Smooth muscle cell (in vitro differentiated cells): Measurements from ENCODE around the gene MEF2D. TPM values are rescaled to one million over a fixed set of nuclear protein-coding genes. Genes with fewer than 3 reads are reported as not detected.

Source experiments
- DNase-seq: peaks from one replicate; lab custom pipeline; 2025; ENCODE audit not compliant: unreplicated experiment; lab: John Stamatoyannopoulos, UW
- H2AFZ ChIP-seq: fragments of 200-600 bp; sonication (generic); 2 replicates; pipeline ENCODE4 v1.6.0; 2016; ENCODE audit warnings: antibody characterized with exemption, low read depth, mild to moderate bottlenecking
- H3F3A ChIP-seq: fragments of 200-600 bp; sonication (generic); 2 replicates; pipeline ENCODE4 v1.6.0; 2017; ENCODE audit warnings: antibody characterized with exemption, low read depth
- H3K27ac ChIP-seq: fragments of 200-600 bp; sonication (generic); 2 replicates; pipeline ENCODE4 v1.5.1; 2016; ENCODE audit warnings: low read depth, mild to moderate bottlenecking
- H3K27me3 ChIP-seq: fragments of 200-600 bp; sonication (generic); 2 replicates; pipeline ENCODE4 v1.6.1; 2016; ENCODE audit warnings: low read depth, mild to moderate bottlenecking
- H3K36me3 ChIP-seq: fragments of 200-600 bp; sonication (generic); 2 replicates; pipeline ENCODE4 v1.5.1; 2016; ENCODE audit warnings: low read depth
- H3K4me1 ChIP-seq: fragments of 200-600 bp; sonication (generic); 2 replicates; pipeline ENCODE4 v1.5.1; 2016; ENCODE audit warnings: low read depth
- H3K4me2 ChIP-seq: fragments of 200-600 bp; sonication (generic); 2 replicates; pipeline ENCODE4 v1.6.0; 2016; ENCODE audit warnings: mild to moderate bottlenecking
- H3K4me3 ChIP-seq: fragments of 200-600 bp; sonication (generic); 2 replicates; pipeline ENCODE4 v1.5.1; 2016; ENCODE audit warnings: mild to moderate bottlenecking
- H3K79me2 ChIP-seq: fragments of 200-600 bp; sonication (generic); 2 replicates; pipeline ENCODE4 v1.6.0; 2016; ENCODE audit warnings: low read depth, mild to moderate bottlenecking
- H3K9ac ChIP-seq: fragments of 200-600 bp; sonication (generic); 2 replicates; pipeline ENCODE4 v1.6.0; 2016; ENCODE audit warnings: low read depth
- H3K9me3 ChIP-seq: fragments of 200-600 bp; sonication (generic); replicated peaks from 2 replicates; pipeline ENCODE4 v1.5.1; 2016; ENCODE audit warnings: low read depth
- H4K20me1 ChIP-seq: fragments of 200-600 bp; sonication (generic); 2 replicates; pipeline ENCODE4 v1.6.0; 2016; ENCODE audit warnings: low read depth
- WGBS: methylation state at CpG from one replicate; pipeline ENCODE4 v1.1.7; 2016; ENCODE audit warnings: low lambda C conversion rate; 5-methylcytosine and 5-hydroxymethylcytosine counted together
- polyA plus RNA-seq: library from polyadenylated mRNA; unstranded; fragments of >200 nt; fragmentation: Nextera tagmentation; extraction: Ambion mirVana; gene quantifications from 2 replicates; pipeline ENCODE4 v1.2.1, GENCODE V29; 2016
- total RNA-seq: library from RNA; depleted of rRNA; stranded (reverse); fragments of >200 nt; gene quantifications from 2 replicates; pipeline ENCODE4 v1.2.3, GENCODE V29; 2014
- TF ChIP-seq, protein P1 (sequence below): fragments of 200-600 bp; sonication (generic); IDR thresholded peaks from 2 replicates; pipeline ENCODE4 v1.5.1; 2017; ENCODE audit warnings: borderline replicate concordance, mild to moderate bottlenecking, antibody characterized with exemption; ENCODE audit not compliant: insufficient read depth, poor library complexity, severe bottlenecking

The MEF2D gene
- total and polyA plus RNA-seq, 2 experiments from 2014 or later, result 23.2 to 45.6 TPM

DNA sequence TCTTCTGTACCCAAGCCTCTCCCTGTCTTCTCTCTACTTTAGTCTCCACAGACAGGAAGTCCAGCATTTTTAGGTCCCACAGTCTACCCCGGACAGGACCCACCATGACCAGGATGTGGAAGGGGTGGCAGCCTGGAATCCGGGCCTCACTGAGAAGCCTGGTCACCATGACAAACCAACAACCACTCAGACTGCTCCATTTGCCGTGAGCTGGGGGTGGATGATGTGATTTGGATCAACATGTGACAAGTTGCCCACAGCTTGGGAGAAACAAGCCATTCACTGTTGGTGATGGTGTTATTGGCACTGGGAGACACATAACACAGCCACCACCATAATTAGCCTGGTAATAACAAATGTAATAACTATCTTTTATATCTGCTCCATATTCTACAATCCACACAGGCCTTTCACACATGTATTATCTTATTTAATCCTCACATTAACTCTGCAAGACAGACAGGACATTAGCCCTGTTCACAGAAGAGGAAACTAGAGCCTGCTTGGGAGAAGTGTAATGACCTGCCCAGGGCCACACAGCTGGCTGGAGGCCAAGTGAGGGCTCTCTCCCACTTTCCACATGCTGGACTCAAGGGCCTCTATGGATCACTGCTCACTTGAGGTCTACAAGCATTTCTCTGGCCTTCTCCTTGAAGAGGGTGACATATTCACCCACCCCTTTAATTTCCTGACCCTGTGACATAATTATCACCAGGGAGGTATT lies 22.9 kb downstream of the MEF2D start:
- H3K27ac ChIP-seq, result peak overlapping the region; percentile 63
- peaks cover 99% of the 10 kb centered on the region for H4K20me1 ChIP-seq

DNA sequence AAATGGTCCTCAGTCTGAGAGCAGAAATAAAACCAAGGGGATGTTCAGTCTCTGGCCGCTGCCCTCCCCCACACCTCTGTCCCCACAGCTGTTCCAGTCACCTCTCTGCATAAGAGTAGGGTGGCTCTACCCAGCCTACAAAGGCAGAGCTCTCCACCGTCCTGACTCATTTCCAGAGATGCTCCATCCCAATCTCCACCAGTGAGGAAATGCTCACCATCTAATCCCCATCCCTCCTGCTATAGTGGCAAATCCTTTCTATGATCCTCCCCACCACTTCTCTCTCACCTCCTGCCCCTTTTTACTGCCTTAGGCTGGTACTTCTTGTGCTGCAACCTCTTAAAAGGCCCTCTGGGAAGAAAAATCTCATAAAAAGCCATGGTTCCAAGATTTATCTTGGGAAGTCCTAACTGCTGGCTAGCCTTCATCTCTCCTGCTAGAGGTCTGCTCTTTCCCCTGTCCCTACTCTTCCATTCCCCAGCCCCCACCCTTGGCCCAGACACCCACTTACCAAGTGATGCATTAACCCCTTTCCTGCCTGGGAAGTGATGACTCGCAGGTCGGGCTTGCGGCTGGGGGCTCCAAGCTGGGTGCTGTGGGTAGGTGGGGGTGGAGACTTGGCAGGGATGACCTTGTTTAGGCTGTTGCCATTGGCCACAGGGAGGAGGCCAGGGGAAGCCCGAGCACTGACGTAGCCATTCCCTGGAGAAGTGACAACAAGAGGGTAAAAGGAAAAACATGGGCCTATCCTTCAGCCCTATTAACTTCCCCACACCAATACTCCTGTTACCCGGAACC lies 23.9 kb downstream of the MEF2D start:
- Histone ChIP-seq H3K27me3 (no peaks in the 10 kb centered on the region), H4K20me1 (peaks cover 99% of the 10 kb centered on the region), H3K4me1 (no peaks in the 10 kb centered on the region), H2AFZ (no peak overlapping the region), H3K9ac (no peak overlapping the region), H3K9me3 (no peaks in the 10 kb centered on the region), H3K27ac (peak overlapping the region; percentile 63), H3F3A (no peaks in the 10 kb centered on the region), H3K79me2 (no peaks in the 10 kb centered on the region), H3K36me3 (peaks cover 13% of the 10 kb centered on the region), H3K4me2 (no peak overlapping the region), H3K4me3 (no peak overlapping the region)
- TF ChIP-seq, protein P1, sequence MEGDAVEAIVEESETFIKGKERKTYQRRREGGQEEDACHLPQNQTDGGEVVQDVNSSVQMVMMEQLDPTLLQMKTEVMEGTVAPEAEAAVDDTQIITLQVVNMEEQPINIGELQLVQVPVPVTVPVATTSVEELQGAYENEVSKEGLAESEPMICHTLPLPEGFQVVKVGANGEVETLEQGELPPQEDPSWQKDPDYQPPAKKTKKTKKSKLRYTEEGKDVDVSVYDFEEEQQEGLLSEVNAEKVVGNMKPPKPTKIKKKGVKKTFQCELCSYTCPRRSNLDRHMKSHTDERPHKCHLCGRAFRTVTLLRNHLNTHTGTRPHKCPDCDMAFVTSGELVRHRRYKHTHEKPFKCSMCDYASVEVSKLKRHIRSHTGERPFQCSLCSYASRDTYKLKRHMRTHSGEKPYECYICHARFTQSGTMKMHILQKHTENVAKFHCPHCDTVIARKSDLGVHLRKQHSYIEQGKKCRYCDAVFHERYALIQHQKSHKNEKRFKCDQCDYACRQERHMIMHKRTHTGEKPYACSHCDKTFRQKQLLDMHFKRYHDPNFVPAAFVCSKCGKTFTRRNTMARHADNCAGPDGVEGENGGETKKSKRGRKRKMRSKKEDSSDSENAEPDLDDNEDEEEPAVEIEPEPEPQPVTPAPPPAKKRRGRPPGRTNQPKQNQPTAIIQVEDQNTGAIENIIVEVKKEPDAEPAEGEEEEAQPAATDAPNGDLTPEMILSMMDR, result no peak
- 40% methylated on average over 8 of the region's 8 CpGs for WGBS
- DNase-seq, result no peak

More for the DNA sequence above, 22.9 kb downstream of the MEF2D start:
- WGBS, result 90% methylated on average over 3 of the region's 3 CpGs
- Histone ChIP-seq H3K9ac (no peak overlapping the region), H3K27me3 (no peaks in the 10 kb centered on the region), H3K9me3 (no peaks in the 10 kb centered on the region), H3K4me2 (no peak overlapping the region), H3K4me1 (no peaks in the 10 kb centered on the region), H3K36me3 (peaks cover 13% of the 10 kb centered on the region), H3K4me3 (no peak overlapping the region), H3F3A (no peaks in the 10 kb centered on the region), H3K79me2 (no peaks in the 10 kb centered on the region), H2AFZ (no peak overlapping the region)
- TF ChIP-seq, protein P1, result no peak
- no peak for DNase-seq

DNA sequence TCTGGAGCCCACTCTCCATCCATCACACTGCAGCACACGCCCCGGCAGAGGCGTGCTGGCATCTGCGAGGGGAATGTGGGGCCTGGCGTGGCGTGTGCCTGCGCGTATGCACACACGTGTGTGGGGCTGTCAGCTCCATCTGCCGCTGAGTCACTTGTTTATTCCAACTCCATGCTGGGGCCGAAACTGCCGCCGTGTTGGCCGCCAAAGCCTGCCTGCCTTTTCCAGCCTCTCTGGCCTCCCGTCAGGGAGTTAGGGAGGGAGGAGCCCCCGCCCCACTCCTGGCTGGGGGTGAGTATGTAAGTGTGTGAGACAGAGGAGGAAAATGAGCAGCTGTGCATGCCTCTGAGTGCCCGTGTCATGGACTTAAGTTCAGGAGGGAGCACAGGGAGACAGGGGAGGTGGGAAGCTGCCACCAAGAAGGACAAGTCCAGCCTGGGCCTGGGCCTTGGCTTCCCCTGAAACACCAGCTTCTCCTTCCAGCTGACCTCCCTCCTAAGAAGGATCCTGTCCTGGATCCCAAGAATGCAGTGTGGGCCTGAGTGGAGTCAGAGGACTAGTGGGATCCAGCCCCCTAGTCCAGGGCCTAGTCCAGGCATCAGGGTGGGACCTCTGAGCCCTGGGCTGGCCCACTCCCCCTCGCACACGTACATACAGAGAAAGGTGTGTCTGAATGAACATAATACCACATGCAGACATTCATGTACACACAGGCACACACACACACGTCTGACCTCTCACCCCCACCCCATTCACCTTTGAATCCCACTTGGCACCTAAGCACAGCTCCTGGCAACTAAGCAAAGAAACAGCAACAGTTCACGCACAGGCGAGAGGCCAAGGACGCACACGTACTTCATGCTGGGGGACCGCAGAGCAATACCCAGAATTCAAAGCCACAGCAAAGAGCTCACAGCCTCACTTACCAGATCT lies 24.7 kb downstream of the MEF2D start:
- Histone ChIP-seq H3K79me2 (no peaks in the 10 kb centered on the region), H2AFZ (no peak overlapping the region), H3K4me1 (no peaks in the 10 kb centered on the region), H3K4me3 (no peak overlapping the region), H4K20me1 (peaks cover 99% of the 10 kb centered on the region), H3K27me3 (no peaks in the 10 kb centered on the region), H3K9ac (no peak overlapping the region), H3K4me2 (no peak overlapping the region), H3K27ac (no peak overlapping the region), H3F3A (no peaks in the 10 kb centered on the region), H3K9me3 (no peaks in the 10 kb centered on the region), H3K36me3 (peaks cover 13% of the 10 kb centered on the region)
- TF ChIP-seq, protein P1, result no peak
- no peak for DNase-seq
- 92% methylated on average over 25 of the region's 25 CpGs for WGBS
